HCT116 (cell line): ENCODE results near the gene RTL10.

Source experiments
- EGR1 ChIP-seq: IDR thresholded peaks from 2 replicates; pipeline ENCODE4 v1.6.1; 2012; ENCODE audit warnings: low read depth
- JUND ChIP-seq: IDR thresholded peaks from 2 replicates; pipeline ENCODE4 v1.6.1; 2012
- POLR2A ChIP-seq: IDR thresholded peaks from 2 replicates; pipeline ENCODE4 v1.7.0; 2011; ENCODE audit warnings: borderline replicate concordance; ENCODE audit not compliant: insufficient read depth, insufficient read length; ENCODE audit errors: extremely low read depth
- RAD21 ChIP-seq: IDR thresholded peaks from 2 replicates; pipeline ENCODE4 v1.6.1; 2012; ENCODE audit warnings: low read depth, mild to moderate bottlenecking
- SP1 ChIP-seq: IDR thresholded peaks from 2 replicates; pipeline ENCODE4 v1.6.1; 2012; ENCODE audit warnings: low read depth
- TCF7L2 ChIP-seq: IDR thresholded peaks from 2 replicates; pipeline ENCODE4 v1.7.0; 2011; ENCODE audit warnings: borderline replicate concordance, inconsistent platforms; ENCODE audit not compliant: insufficient read depth, insufficient read length; ENCODE audit errors: extremely low read depth
- YY1 ChIP-seq: IDR thresholded peaks from 2 replicates; pipeline ENCODE4 v1.6.1; 2011; ENCODE audit warnings: low read length, low read depth, moderate library complexity, mild to moderate bottlenecking; ENCODE audit not compliant: insufficient replicate concordance; ENCODE audit errors: extremely low read depth
- TF ChIP-seq, protein P1 (sequence below), 3 experiments: fragments of 200-600 bp in 1 of 3; sonication (generic) in 1 of 3; IDR thresholded peaks in 2 of 3; conservative IDR thresholded peaks in 1 of 3; 2 replicates each; pipeline ENCODE4 v1.5.1; 2012 to 2017; ENCODE audit warnings: low read depth in 2 of 3, low read length in 2 of 3, antibody characterized with exemption in 1 of 3, borderline replicate concordance in 1 of 3, control low read depth in 1 of 3, mild to moderate bottlenecking in 1 of 3, mixed read lengths in 1 of 3, mixed run types in 1 of 3, moderate library complexity in 1 of 3; ENCODE audit not compliant: insufficient read depth in 1 of 3
- TF ChIP-seq, protein P2 (sequence below): IDR thresholded peaks from 2 replicates; pipeline ENCODE4 v1.6.1; 2012
- TF ChIP-seq, protein P3 (sequence below): IDR thresholded peaks from 2 replicates; pipeline ENCODE4 v1.6.1; 2012; ENCODE audit warnings: low read depth
- TF ChIP-seq, protein P4 (sequence below): IDR thresholded peaks from 2 replicates; pipeline ENCODE4 v1.6.1; 2012

DNA sequence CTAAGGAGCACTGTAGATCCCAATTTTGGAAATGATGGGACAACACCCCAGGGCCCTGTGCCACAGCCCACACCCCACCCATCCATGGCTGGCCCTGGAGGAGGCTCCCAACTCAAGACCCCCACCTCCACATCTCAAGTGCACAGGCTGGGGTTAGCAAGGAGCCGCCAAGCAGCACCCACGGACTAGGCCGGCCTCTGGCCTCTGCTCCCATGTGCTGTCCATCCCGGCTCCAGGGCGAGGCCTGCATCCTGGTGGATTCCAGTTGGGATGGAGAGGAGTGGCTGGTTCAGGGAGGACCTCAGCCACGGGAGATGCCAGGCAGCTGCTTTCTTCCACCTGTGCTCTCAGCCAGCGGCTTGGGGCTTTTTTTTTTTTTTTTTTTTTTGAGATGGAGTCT lies 43.5 kb upstream of the RTL10 start:
- TF ChIP-seq, protein P1, sequence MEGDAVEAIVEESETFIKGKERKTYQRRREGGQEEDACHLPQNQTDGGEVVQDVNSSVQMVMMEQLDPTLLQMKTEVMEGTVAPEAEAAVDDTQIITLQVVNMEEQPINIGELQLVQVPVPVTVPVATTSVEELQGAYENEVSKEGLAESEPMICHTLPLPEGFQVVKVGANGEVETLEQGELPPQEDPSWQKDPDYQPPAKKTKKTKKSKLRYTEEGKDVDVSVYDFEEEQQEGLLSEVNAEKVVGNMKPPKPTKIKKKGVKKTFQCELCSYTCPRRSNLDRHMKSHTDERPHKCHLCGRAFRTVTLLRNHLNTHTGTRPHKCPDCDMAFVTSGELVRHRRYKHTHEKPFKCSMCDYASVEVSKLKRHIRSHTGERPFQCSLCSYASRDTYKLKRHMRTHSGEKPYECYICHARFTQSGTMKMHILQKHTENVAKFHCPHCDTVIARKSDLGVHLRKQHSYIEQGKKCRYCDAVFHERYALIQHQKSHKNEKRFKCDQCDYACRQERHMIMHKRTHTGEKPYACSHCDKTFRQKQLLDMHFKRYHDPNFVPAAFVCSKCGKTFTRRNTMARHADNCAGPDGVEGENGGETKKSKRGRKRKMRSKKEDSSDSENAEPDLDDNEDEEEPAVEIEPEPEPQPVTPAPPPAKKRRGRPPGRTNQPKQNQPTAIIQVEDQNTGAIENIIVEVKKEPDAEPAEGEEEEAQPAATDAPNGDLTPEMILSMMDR (IDR thresholded peaks at IDR 0.05 in 2 of 3, conservative IDR thresholded peaks at IDR 0.05 in 1 of 3; ENCODE audit: borderline replicate concordance in 1 of 3, insufficient read depth in 1 of 3, low read depth in 2 of 3, low read length in 2 of 3), result no peak
- TF ChIP-seq JUND (no peak), YY1 (no peak), TCF7L2 (no peak), RAD21 (no peak), POLR2A (no peak), SP1 (no peak), EGR1 (no peak)
- TF ChIP-seq, protein P2, sequence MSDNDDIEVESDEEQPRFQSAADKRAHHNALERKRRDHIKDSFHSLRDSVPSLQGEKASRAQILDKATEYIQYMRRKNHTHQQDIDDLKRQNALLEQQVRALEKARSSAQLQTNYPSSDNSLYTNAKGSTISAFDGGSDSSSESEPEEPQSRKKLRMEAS, result no peak
- TF ChIP-seq, protein P3, sequence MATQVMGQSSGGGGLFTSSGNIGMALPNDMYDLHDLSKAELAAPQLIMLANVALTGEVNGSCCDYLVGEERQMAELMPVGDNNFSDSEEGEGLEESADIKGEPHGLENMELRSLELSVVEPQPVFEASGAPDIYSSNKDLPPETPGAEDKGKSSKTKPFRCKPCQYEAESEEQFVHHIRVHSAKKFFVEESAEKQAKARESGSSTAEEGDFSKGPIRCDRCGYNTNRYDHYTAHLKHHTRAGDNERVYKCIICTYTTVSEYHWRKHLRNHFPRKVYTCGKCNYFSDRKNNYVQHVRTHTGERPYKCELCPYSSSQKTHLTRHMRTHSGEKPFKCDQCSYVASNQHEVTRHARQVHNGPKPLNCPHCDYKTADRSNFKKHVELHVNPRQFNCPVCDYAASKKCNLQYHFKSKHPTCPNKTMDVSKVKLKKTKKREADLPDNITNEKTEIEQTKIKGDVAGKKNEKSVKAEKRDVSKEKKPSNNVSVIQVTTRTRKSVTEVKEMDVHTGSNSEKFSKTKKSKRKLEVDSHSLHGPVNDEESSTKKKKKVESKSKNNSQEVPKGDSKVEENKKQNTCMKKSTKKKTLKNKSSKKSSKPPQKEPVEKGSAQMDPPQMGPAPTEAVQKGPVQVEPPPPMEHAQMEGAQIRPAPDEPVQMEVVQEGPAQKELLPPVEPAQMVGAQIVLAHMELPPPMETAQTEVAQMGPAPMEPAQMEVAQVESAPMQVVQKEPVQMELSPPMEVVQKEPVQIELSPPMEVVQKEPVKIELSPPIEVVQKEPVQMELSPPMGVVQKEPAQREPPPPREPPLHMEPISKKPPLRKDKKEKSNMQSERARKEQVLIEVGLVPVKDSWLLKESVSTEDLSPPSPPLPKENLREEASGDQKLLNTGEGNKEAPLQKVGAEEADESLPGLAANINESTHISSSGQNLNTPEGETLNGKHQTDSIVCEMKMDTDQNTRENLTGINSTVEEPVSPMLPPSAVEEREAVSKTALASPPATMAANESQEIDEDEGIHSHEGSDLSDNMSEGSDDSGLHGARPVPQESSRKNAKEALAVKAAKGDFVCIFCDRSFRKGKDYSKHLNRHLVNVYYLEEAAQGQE, result no peak
- TF ChIP-seq, protein P4, sequence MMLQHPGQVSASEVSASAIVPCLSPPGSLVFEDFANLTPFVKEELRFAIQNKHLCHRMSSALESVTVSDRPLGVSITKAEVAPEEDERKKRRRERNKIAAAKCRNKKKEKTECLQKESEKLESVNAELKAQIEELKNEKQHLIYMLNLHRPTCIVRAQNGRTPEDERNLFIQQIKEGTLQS, result no peak
